Endothelial cell of umbilical vein (primary cell): ENCODE data around the gene RHEX.

ENCODE experiments used
- CTCF ChIP-seq, 2 donors: IDR thresholded peaks; 1 replicate in 1 of 2; 2 replicates in 1 of 2; pipeline ENCODE4 v1.5.1; 2011; ENCODE audit warnings: low read length in 2 of 2, mild to moderate bottlenecking in 2 of 2, moderate library complexity in 2 of 2, control low read depth in 1 of 2, inconsistent platforms in 1 of 2, low read depth in 1 of 2; ENCODE audit not compliant: insufficient read depth in 1 of 2; ENCODE audit errors: extremely low read depth in 1 of 2
- EZH2 ChIP-seq: IDR thresholded peaks from 2 replicates; pipeline ENCODE4 v1.6.1; 2012; ENCODE audit warnings: borderline replicate concordance, low read depth, mild to moderate bottlenecking, moderate library complexity, low read length, inconsistent platforms; ENCODE audit not compliant: severe bottlenecking
- MAX ChIP-seq: IDR thresholded peaks from 2 replicates; pipeline ENCODE4 v1.6.1; 2011; ENCODE audit not compliant: insufficient read depth, insufficient read length
- MYC ChIP-seq: IDR thresholded peaks from one replicate; pipeline ENCODE4 v1.6.1; 2011; ENCODE audit warnings: mild to moderate bottlenecking, low read depth, low read length
- POLR2A ChIP-seq: IDR thresholded peaks from 2 replicates; pipeline ENCODE4 v1.6.1; 2012; ENCODE audit warnings: low read depth, mild to moderate bottlenecking, control low read depth, low read length

- no peak for TF ChIP-seq CTCF (IDR thresholded peaks at IDR 0.05; ENCODE audit: extremely low read depth in 1 of 2, insufficient read depth in 1 of 2, low read depth in 1 of 2, low read length in 2 of 2)
- no peak for TF ChIP-seq POLR2A
- TF ChIP-seq EZH2, result no peak
- TF ChIP-seq MYC, result no peak
- TF ChIP-seq MAX, result no peak
These were observed 75.2 kb downstream of the RHEX start for GRCh38 chr1:206128196-206128595.
